Upper lobe of right lung (tissue), 1 donor: ENCODE measurements around the gene SYT17. TPM values are rescaled to one million over a fixed set of nuclear protein-coding genes. Genes with fewer than 3 reads are reported as not detected.
A peak's percentile ranks its signal among the peaks of the same experiment; 100 is the strongest.

Experiments
- ATAC-seq: fragments of 200-7000 bp; cut with Tn5 transposase; one replicate; pipeline ENCODE4 v1.9.1; 2020; ENCODE audit warnings: mild to moderate bottlenecking, moderate library complexity
- DNase-seq: peaks from one replicate; pipeline ENCODE4 v3.0.0-alpha.2; 2020
- H3K27ac ChIP-seq: fragments of 200-600 bp; one replicate; pipeline ENCODE4 v1.8.0; 2022
- H3K27me3 ChIP-seq: fragments of 200-600 bp; one replicate; pipeline ENCODE4 v1.8.0; 2022; ENCODE audit warnings: mild to moderate bottlenecking
- H3K36me3 ChIP-seq: fragments of 200-600 bp; one replicate; pipeline ENCODE4 v1.8.0; 2022
- H3K4me1 ChIP-seq: fragments of 200-600 bp; one replicate; pipeline ENCODE4 v1.8.0; 2022
- H3K4me3 ChIP-seq: fragments of 200-600 bp; one replicate; pipeline ENCODE4 v1.8.0; 2022; ENCODE audit warnings: mild to moderate bottlenecking
- H3K9me3 ChIP-seq: fragments of 200-600 bp; one replicate; pipeline ENCODE4 v1.8.0; 2022
- CTCF ChIP-seq: fragments of 200-600 bp; IDR thresholded peaks from one replicate; pipeline ENCODE4 v1.8.0; 2022; ENCODE audit warnings: antibody characterized with exemption
- intact Hi-C: fragments of 100-400 bp; cut with DNase I; formaldehyde crosslinking; loops from one replicate; pipeline ENCODE4 v1.11.0; 2022
- total RNA-seq: library from RNA; stranded (reverse); fragmentation: NEBNext Ultra II Directional; extraction: Animal tissue kit (Norgen Biotek cat#: 25700); gene quantifications from one replicate; pipeline ENCODE4 v1.2.1, GENCODE V29; 2021
- donor health status: DM: no; HTN: yes; CAD: no; lungs with severe emphysema.

The SYT17 gene
- total RNA-seq, 1 donor from 2014 or later = 13.7 TPM

- intact Hi-C loops = no loop called here
- Histone ChIP-seq H3K9me3 (no peaks in the 10 kb centered on the region), H3K27me3 (no peaks in the 10 kb centered on the region), H3K4me1 (no peaks in the 10 kb centered on the region), H3K36me3 (no peaks in the 10 kb centered on the region), H3K4me3 (no peak overlapping the region), H3K27ac (no peak overlapping the region)
- DNase-seq (no peak), ATAC-seq (peak; percentile 30)
- TF ChIP-seq CTCF = no peak
Measured at GRCh38 chr16:19301931-19302330, 133.9 kb downstream of the SYT17 start.

- DNase-seq (no peak), ATAC-seq (peak; percentile 80)
- TF ChIP-seq CTCF = no peak
- no peaks in the 10 kb centered on the region for H3K9me3 ChIP-seq
- no peaks in the 10 kb centered on the region for H3K36me3 ChIP-seq
- H3K27me3 ChIP-seq = no peaks in the 10 kb centered on the region
- intact Hi-C loops = no loop called here
- H3K27ac ChIP-seq = no peak overlapping the region
- H3K4me3 ChIP-seq = no peak overlapping the region
- no peaks in the 10 kb centered on the region for H3K4me1 ChIP-seq
Measured at GRCh38 chr16:19304750-19305149, 136.7 kb downstream of the SYT17 start.

DNA sequence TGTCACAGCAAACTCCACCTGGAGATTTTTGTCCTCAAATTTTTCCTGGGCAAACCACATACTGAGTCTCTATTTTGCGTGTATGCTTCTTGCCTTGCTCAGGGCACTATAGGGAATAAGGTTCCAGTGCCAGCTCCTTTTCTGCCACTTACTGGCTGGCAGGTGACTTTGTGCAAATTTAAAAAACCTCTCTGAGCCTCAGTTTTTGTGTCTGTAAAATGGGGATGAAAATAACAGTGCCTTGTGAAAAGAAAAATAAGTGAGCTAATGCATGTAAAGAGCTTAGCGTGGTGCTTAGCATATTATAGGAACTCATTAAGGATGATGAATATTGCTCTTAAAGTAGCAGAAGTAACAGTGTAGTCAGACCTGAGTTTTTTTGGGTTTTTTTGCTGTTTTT, 137.4 kb downstream of the SYT17 start:
- no peak for TF ChIP-seq CTCF

GRCh38 chr16:19307587-19308241, 139.7 kb downstream of the SYT17 start:
- H3K4me3 ChIP-seq = no peak overlapping the region
- H3K36me3 ChIP-seq = no peaks in the 10 kb centered on the region
- no peak for TF ChIP-seq CTCF
- intact Hi-C loops = no loop called here
- H3K9me3 ChIP-seq = no peaks in the 10 kb centered on the region
- H3K27me3 ChIP-seq = no peaks in the 10 kb centered on the region
- H3K27ac ChIP-seq = no peak overlapping the region
- no peaks in the 10 kb centered on the region for H3K4me1 ChIP-seq
- ATAC-seq = no peak
- DNase-seq = no peak

More for the DNA sequence above, 137.4 kb downstream of the SYT17 start:
- Histone ChIP-seq H3K4me1 (no peaks in the 10 kb centered on the region), H3K27me3 (no peaks in the 10 kb centered on the region), H3K27ac (no peak overlapping the region), H3K4me3 (no peak overlapping the region), H3K9me3 (no peaks in the 10 kb centered on the region), H3K36me3 (no peaks in the 10 kb centered on the region)
- ATAC-seq (no peak), DNase-seq (no peak)
- intact Hi-C loops = no loop called here

DNA sequence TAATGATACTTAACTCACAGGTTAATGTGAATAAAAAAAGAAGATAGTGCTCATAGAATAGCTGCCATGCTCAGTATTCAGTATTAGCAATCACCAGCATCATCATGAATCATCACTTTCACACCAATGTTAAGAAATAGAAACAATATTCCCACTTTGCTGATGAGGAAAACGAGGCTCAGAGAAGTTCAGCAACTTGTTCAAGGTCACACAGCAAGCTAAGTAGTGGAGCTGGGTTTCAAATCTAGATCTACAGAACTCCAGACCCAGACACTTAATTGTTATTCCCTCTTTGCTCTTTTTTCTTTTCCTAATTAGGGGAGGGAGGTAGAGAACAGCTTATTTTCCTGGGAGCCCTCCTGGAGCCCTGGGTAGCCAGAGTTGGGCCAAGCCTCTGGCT, 140.4 kb downstream of the SYT17 start:
- TF ChIP-seq CTCF = no peak

GRCh38 chr16:19309178-19309577, 141.1 kb downstream of the SYT17 start:
- Histone ChIP-seq H3K4me3 (no peak overlapping the region), H3K4me1 (no peaks in the 10 kb centered on the region), H3K36me3 (no peaks in the 10 kb centered on the region), H3K9me3 (no peaks in the 10 kb centered on the region), H3K27ac (no peak overlapping the region), H3K27me3 (no peaks in the 10 kb centered on the region)
- intact Hi-C loops = no loop called here
- no peak for TF ChIP-seq CTCF
- DNase-seq (no peak), ATAC-seq (no peak)

More for the DNA sequence above, 140.4 kb downstream of the SYT17 start:
- Histone ChIP-seq H3K27me3 (no peaks in the 10 kb centered on the region), H3K4me1 (no peaks in the 10 kb centered on the region), H3K27ac (no peak overlapping the region), H3K4me3 (no peak overlapping the region), H3K36me3 (no peaks in the 10 kb centered on the region), H3K9me3 (no peaks in the 10 kb centered on the region)
- intact Hi-C loops = no loop called here
- DNase-seq = no peak
- no peak for ATAC-seq
